Liver (tissue), 9 donors: ENCODE results near the gene ANKRD65. TPM values are rescaled to one million over a fixed set of nuclear protein-coding genes. Genes with fewer than 3 reads are reported as not detected.

ENCODE experiments used
- DNase-seq: peaks from one replicate; pipeline ENCODE4 v3.0.0-alpha.2; 2017; ENCODE audit warnings: low spot score
- H3K27ac ChIP-seq, 2 donors: one replicate each; pipeline ENCODE4 v1.7.0; 2013; ENCODE audit warnings: inconsistent platforms in 2 of 2, low read length in 2 of 2, control low read depth in 1 of 2, low read depth in 1 of 2, mild to moderate bottlenecking in 1 of 2
- H3K27me3 ChIP-seq, 4 donors: one replicate each; pipeline versions ENCODE4 v1.6.1 to v1.7.0; 2013; ENCODE audit warnings: low read length in 3 of 4, inconsistent platforms in 1 of 4, mild to moderate bottlenecking in 1 of 4, moderate library complexity in 1 of 4; ENCODE audit not compliant: control insufficient read depth in 4 of 4, insufficient read depth in 4 of 4
- H3K36me3 ChIP-seq, 4 donors: one replicate each; pipeline versions ENCODE4 v1.6.1 to v1.7.0; 2013; ENCODE audit warnings: low read length in 3 of 4, mild to moderate bottlenecking in 3 of 4, low read depth in 1 of 4, moderate library complexity in 1 of 4; ENCODE audit not compliant: control insufficient read depth in 4 of 4, insufficient read depth in 3 of 4
- H3K4me1 ChIP-seq, 4 donors: one replicate each; pipeline versions ENCODE4 v1.6.1 to v1.7.0; 2013; ENCODE audit warnings: low read length in 3 of 4, mild to moderate bottlenecking in 3 of 4, moderate library complexity in 1 of 4; ENCODE audit not compliant: control insufficient read depth in 4 of 4, insufficient read depth in 4 of 4
- H3K4me3 ChIP-seq, 3 donors: one replicate each; pipeline versions ENCODE4 v1.6.1 to v1.7.0; 2013; ENCODE audit warnings: low read length in 3 of 3, control low read depth in 1 of 3, low read depth in 1 of 3, mild to moderate bottlenecking in 1 of 3
- H3K9ac ChIP-seq, 2 donors: one replicate each; pipeline ENCODE4 v1.7.0; 2013; ENCODE audit warnings: low read length in 2 of 2, mild to moderate bottlenecking in 2 of 2, moderate library complexity in 2 of 2, control low read depth in 1 of 2, low read depth in 1 of 2
- H3K9me3 ChIP-seq, 4 donors: one replicate each; pipeline versions ENCODE4 v1.6.1 to v1.7.0; 2013; ENCODE audit warnings: low read length in 3 of 4; ENCODE audit not compliant: control insufficient read depth in 4 of 4
- CTCF ChIP-seq: fragments of 150-350 bp; IDR thresholded peaks from 2 replicates; pipeline ENCODE4 v1.5.1; 2017; ENCODE audit warnings: improper control_type of control experiment, low read depth, low read length; ENCODE audit not compliant: missing input control
- HNF4A ChIP-seq, 2 donors: conservative IDR thresholded peaks; 2 replicates each; pipeline ENCODE4 v1.6.1; 2016; ENCODE audit warnings: antibody characterized with exemption in 2 of 2, mild to moderate bottlenecking in 2 of 2
- HNF4G ChIP-seq: IDR thresholded peaks from 2 replicates; pipeline ENCODE4 v1.6.1; 2016; ENCODE audit warnings: antibody characterized with exemption
- JUND ChIP-seq, 2 donors: IDR thresholded peaks; 2 replicates each; pipeline ENCODE4 v1.6.1; 2016; ENCODE audit warnings: antibody characterized with exemption in 2 of 2
- REST ChIP-seq: IDR thresholded peaks from 2 replicates; pipeline ENCODE4 v1.6.1; 2016; ENCODE audit warnings: antibody characterized with exemption, mild to moderate bottlenecking
- RXRA ChIP-seq, 2 donors: IDR thresholded peaks; 2 replicates each; pipeline ENCODE4 v1.6.1; 2017 to 2018; ENCODE audit warnings: antibody characterized with exemption in 2 of 2, mild to moderate bottlenecking in 1 of 2
- TAF1 ChIP-seq: conservative IDR thresholded peaks from 2 replicates; pipeline ENCODE4 v1.6.1; 2016; ENCODE audit warnings: antibody characterized with exemption, mild to moderate bottlenecking
- YY1 ChIP-seq: IDR thresholded peaks from 2 replicates; pipeline ENCODE4 v1.6.1; 2016; ENCODE audit warnings: antibody characterized with exemption, mild to moderate bottlenecking
- ZBTB33 ChIP-seq: IDR thresholded peaks from 2 replicates; pipeline ENCODE4 v1.6.1; 2016; ENCODE audit warnings: antibody characterized with exemption
- WGBS: extraction: QIAGEN DNeasy Blood & Tissue Kit; methylation state at CpG from one replicate; pipeline ENCODE4 v1.1.7; 2013; 5-methylcytosine and 5-hydroxymethylcytosine counted together
- polyA plus RNA-seq, 2 donors: library from polyadenylated mRNA; stranded (reverse) in 1 of 2; unstranded in 1 of 2; fragments of 200-250 nt in 1 of 2; fragments of >200 nt in 1 of 2; fragmentation: Nextera tagmentation in 1 of 2; extraction: Ambion mirVana in 1 of 2; gene quantifications; one replicate each; pipeline versions ENCODE4 v1.2.1 to v1.2.3, GENCODE V29; 2013 to 2015
- total RNA-seq, 2 donors: library from RNA; depleted of rRNA; stranded (reverse); fragments of >200 nt; gene quantifications; one replicate each; pipeline ENCODE4 v1.2.3, GENCODE V29; 2014
- TF ChIP-seq, protein P1 (sequence below): IDR thresholded peaks from 2 replicates; pipeline ENCODE4 v1.6.1; 2016; ENCODE audit warnings: antibody characterized with exemption
- TF ChIP-seq, protein P2 (sequence below): IDR thresholded peaks from 2 replicates; pipeline ENCODE4 v1.6.1; 2016; ENCODE audit warnings: antibody characterized with exemption
- donor health status: healthy.
- donor health status: healthy.
- donor health status: healthy.
- donor health status: healthy.
- donor health status: healthy.

ANKRD65 gene
- total and polyA plus RNA-seq, 4 donors: 0.14 to 0.31 (median 0.23) TPM

- DNase-seq: no peak
Measured at GRCh38 chr1:1391225-1391624, 29.9 kb downstream of the ANKRD65 start.

More at GRCh38 chr1:1391225-1391624, 29.9 kb downstream of the ANKRD65 start:
- H3K27me3 ChIP-seq: no peaks in the 10 kb centered on the region
- no peak overlapping the region for H3K9ac ChIP-seq
- H3K27ac ChIP-seq: no peak overlapping the region
- no peaks in the 10 kb centered on the region for H3K4me1 ChIP-seq
- WGBS: 90% methylated on average over 12 of the region's 12 CpGs
- peaks cover 46 to 89% (median 72%) of the 10 kb centered on the region in 4 donors for H3K36me3 ChIP-seq
- no peak overlapping the region for H3K4me3 ChIP-seq
- H3K9me3 ChIP-seq: no peaks in the 10 kb centered on the region
- no peak for TF ChIP-seq YY1
- TF ChIP-seq, protein P1, sequence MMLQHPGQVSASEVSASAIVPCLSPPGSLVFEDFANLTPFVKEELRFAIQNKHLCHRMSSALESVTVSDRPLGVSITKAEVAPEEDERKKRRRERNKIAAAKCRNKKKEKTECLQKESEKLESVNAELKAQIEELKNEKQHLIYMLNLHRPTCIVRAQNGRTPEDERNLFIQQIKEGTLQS: no peak
- TF ChIP-seq HNF4A (conservative IDR thresholded peaks at IDR 0.05): no peak
- TF ChIP-seq HNF4G: no peak
- TF ChIP-seq ZBTB33: no peak
- TF ChIP-seq, protein P2, sequence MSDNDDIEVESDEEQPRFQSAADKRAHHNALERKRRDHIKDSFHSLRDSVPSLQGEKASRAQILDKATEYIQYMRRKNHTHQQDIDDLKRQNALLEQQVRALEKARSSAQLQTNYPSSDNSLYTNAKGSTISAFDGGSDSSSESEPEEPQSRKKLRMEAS: no peak
- no peak for TF ChIP-seq CTCF
- no peak for TF ChIP-seq RXRA (IDR thresholded peaks at IDR 0.05)
- no peak for TF ChIP-seq TAF1
- TF ChIP-seq JUND (IDR thresholded peaks at IDR 0.05): no peak
- TF ChIP-seq REST: no peak
